ENCODE data around the gene TCTN1.
"Not testable (repeated sequence)": the region's sequence is repeated elsewhere in the genome, so short reads cannot be mapped to it uniquely, and the experiment has no call there.

The TCTN1 gene

DNA sequence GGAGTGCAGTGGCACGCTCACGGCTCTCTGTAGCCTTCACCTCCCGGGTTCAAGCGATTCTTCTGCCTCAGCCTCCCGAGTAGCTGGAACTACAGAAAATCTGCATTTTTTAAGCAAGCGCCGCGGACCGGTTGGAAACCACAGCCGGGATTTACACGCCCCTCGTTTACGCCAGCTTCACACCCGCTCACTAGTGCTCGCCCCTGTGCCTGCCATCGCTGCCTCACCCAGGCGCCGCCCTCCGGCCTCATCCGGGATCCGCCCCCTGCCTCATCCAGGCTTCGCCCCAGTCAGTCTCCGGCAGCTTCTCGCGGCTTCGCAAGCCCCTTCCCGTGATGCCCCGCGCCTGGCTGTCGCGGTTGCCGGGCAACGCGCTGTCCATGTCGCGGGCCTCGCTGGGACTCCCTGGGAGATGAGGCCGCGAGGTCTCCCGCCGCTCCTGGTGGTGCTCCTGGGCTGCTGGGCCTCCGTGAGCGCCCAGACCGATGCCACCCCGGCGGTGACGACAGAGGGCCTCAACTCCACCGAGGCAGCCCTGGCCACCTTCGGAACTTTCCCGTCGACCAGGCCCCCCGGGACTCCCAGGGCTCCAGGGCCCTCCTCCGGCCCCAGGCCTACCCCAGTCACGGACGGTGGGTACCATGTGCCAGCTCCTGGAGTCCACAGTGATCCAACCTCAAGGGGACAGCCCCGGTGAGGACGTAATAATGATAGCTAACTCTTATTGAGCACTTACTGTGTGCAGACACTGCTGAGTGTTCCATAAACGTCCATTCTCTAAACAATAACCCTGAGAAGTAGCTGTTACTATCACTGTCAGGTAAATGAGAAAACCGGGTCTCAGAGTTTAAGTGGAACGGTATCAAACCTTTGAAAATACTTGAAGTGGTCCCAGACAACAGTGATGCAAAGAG, at the start of gene TCTN1:
TCTN1 (plus strand) TSS at position 359 of the 914 bp plus-strand sequence; CDS start at position 413, 54 bp downstream.
- DNase-seq, result peak; percentile 96

- DNase-seq, result no peak
Measured at GRCh38 chr12:110564471-110564991, 49.4 kb upstream of the TCTN1 start.

DNA sequence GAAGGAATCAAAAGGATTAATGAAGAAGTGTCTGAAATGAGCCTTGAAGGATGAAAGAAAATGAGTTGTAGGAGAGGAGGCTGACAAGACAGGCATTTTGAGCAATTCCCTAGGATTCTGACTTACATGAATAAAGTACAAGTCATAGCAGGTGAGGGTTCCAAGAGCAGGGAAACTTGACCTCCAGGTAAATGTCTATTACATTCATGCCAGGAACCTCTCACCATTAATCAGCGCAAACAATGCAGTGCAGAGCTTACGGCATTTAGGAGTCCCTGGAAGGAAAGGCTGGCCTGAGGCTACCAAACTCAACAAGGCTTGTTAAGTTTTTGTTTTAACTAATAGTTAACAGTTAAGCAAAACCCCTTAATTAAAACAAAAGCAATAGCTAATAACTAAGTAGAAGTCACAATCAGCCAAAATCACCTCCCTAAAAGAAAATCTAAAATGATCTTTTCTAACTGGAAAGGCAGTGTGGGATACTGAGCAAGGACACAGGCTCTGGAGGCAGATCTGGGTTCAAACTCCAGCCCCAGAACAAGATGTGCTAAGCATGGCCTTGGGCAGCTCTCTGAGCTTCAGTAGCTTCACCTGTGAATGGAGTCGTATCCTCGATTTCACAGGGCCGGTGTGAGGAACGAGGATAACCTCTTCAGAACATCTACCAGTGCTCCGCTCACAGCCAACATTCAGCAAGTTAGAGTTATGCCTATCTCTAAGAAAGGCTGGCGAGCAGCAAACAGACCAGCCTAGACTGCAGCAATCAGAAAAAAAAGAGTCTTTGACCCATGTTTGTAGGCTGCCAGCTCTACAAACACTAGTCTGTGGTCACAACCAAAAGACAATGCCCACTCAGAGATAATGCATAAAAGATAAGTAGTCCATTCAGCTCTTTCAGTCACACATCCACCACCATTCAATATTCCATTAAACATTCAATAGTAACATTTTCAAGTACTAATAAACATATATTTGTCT, 47.7 kb upstream of the TCTN1 start:
- no peak for DNase-seq

DNA sequence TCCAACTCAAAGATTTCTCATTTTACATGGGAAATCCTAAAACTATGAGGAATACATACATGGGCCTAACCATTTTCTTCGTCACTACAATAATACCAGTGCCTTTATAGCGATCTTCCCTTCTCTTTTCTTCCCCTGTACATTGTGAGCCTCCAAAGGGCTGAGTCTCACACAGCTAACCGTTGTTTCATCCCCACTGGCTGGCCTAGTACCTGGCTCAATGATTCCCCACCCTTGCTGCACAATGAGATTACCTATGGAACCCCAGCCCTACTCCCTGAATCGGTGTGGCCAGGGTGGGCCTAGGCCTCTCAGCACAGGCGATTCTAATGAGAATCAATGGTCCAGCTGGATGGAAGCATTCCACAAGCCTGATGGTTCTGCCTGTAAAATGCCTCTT, 46.9 kb upstream of the TCTN1 start:
- DNase-seq, result no peak

- DNase-seq, result no peak
Measured at GRCh38 chr12:110568752-110569151, 45.2 kb upstream of the TCTN1 start.

- DNase-seq, result not testable (repeated sequence)
Measured at GRCh38 chr12:110569838-110570237, 44.1 kb upstream of the TCTN1 start.

- DNase-seq, result not testable (repeated sequence)
Measured at GRCh38 chr12:110570798-110571197, 43.1 kb upstream of the TCTN1 start.

GRCh38 chr12:110574044-110574443, 39.9 kb upstream of the TCTN1 start:
- no peak for DNase-seq

DNA sequence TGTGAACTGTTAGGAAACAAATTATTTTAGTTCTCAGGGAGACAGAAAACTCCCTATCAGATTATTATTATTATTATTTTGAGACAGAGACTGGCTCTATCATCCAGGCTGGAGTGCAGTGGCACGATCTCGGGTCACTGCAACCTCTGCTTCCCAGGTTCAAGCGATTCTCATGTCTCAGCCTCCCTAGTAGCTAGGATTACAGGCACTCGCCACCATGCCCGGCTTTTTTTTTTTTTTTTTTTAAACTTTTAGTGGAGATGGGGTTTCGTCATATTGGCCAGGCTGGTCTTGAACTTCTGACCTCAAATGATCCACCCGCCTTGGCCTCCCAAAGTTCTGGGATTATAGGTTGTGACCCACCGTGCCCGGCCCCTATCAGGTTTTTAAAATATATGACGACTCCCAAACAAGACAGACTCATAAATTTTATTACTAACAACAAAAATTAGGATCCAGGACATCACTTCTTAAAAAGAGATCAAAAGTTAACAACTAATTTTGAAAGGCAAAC, 39.2 kb upstream of the TCTN1 start:
- DNase-seq, result not testable (repeated sequence)

GRCh38 chr12:110575326-110575725, 38.6 kb upstream of the TCTN1 start:
- DNase-seq, result no peak

GRCh38 chr12:110576504-110576903, 37.4 kb upstream of the TCTN1 start:
- no peak for DNase-seq

DNA sequence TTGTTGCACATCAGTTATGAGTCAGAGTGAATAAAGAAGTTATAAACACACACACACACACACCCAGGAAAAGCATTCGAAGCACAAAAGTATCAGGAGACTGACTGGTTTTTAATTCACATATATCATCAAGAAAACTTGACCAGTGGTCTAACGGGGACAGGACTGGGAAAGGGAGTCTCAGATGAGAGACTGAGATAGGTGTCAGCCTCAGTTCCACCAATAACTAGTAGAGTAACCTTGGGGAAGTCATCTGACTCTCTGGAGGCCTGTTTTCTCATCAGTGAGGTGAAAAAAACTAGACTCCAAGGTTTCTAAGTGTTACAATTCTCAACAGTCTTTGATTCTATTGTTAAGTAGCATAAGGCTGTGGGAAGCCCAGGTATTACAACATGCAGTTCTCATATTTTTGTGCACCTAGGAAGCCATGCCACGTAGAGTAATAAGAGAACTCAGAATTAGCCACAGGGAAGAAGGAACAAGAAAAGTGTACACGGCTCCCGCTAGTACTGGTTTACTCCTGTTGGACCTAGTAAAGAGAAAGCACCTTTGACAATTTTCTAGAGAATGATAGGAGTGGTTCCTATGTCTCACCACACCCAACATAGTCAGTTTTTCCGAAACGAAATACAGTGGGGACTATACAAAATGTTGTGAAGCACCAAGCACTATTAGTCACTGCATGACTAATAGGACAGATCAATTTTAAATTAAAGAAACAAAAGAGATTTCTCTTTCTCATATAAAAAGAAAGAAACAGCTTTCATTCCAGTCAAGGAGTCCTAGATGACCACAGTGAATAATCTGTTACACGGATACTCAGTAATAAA, 35.9 kb upstream of the TCTN1 start:
- DNase-seq, result no peak

GRCh38 chr12:110578694-110579534, 35.0 kb upstream of the TCTN1 start:
- DNase-seq, result no peak

DNA sequence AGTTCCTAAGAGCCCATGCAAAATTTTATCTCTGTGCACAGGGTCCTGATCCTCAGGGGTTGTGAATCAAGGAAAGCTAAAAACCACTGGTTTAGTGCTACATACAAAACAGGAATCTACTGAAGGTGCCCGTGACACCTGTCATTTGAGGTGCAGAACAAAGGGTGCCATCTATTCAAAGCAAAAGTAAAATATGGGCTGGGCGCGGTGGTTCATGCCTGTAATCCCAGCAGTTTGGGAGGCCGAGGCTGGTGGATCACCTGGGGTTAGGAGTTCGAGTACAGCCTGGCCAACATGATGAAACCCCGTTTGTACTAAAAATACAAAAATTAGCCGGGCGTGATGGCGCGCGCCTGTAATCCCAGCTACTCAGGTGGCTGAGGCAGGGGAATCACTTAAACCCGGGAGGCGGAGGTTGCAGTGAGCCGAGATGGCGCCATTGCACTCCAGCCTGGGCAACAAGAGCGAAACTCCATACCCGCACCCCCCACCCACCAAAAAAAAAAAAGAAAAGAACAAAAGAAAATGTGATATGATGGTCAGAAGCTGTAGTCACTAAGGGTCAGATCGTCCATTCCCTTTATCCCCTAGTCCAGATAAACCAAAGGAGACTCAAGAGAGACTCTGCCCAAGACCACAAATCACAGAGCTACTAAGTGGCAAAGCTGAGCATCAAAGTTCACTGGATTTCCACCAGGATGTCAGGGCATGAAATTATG, 34.2 kb upstream of the TCTN1 start:
- DNase-seq, result no peak

DNA sequence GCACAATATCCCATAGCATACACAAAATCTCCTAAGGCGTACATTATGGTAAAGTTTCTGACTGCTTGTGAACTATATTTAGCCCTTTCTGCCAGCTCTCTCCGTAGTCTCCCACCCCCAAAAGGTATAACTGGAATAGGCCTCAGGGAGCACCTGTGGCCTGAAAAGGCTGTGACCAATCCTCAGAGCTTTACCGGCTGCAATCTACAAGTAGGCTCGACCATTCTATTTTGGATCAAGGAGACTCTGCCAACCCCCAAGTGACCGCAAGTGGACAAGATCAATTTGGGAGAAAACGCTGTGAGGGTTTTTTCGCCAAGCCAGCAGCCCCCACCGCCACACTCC, 32.0 kb upstream of the TCTN1 start:
- DNase-seq, result no peak

DNA sequence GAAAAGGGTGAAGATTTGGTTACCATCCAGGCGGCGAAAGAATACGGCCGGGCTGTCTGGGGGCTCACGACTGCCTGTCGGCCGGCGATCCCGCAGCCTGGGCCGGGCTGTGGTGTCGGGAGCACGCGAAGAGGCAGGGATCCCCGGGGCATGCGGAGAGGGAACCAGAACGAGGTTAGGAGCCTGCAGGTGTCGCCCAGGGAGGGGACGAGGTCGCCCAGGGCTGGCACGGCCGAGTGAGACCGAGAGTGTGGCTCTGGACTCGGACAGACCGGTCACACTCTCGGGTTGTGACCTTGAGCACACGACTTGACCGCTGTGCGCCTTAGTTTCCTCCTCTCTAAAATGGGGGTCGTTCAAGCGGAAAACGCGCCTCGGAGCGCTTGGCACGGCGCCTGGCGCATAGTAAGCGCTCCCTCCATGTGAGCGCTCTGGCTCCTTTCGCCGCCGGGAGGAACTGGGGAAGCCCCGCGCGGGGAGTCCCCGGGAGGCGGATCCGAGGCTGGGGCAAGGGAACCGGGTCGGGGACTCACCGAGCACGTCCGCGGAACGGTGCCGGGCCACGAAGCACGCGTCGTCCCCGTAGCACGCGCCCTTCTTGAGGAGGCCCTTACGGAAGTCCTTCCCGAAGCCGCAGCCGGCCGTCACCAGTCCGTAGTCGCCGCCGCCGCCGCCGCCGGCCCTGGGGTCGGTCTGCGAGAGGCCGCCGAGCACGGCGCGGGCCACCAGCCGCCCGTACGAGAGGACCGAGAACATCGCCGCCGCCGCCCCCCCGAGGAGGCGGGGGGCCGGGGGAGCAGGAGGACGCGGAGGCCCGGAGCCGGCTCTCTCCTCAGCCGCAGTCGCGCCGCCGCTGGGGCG, 31.4 kb upstream of the TCTN1 start:
- no peak for DNase-seq

- peak; percentile 91 for DNase-seq
Measured at GRCh38 chr12:110583137-110584059, 30.5 kb upstream of the TCTN1 start, which contains the start of gene PPTC7. PPTC7 (minus strand) TSS chr12:110583318; CDS start chr12:110583031, 287 bp downstream.

GRCh38 chr12:110585231-110585799, 28.6 kb upstream of the TCTN1 start:
- DNase-seq, result no peak
